SKM-1 treated with dmso at 0.1 percent for 144 hours (cell line): ENCODE measurements around the gene ADGRG1.
A peak's percentile ranks its signal among the peaks of the same experiment; 100 is the strongest.

Experiments
- DNase-seq: peaks from one replicate; lab custom pipeline; 2025; ENCODE audit not compliant: unreplicated experiment; lab: John Stamatoyannopoulos, UW

The ADGRG1 gene

DNA sequence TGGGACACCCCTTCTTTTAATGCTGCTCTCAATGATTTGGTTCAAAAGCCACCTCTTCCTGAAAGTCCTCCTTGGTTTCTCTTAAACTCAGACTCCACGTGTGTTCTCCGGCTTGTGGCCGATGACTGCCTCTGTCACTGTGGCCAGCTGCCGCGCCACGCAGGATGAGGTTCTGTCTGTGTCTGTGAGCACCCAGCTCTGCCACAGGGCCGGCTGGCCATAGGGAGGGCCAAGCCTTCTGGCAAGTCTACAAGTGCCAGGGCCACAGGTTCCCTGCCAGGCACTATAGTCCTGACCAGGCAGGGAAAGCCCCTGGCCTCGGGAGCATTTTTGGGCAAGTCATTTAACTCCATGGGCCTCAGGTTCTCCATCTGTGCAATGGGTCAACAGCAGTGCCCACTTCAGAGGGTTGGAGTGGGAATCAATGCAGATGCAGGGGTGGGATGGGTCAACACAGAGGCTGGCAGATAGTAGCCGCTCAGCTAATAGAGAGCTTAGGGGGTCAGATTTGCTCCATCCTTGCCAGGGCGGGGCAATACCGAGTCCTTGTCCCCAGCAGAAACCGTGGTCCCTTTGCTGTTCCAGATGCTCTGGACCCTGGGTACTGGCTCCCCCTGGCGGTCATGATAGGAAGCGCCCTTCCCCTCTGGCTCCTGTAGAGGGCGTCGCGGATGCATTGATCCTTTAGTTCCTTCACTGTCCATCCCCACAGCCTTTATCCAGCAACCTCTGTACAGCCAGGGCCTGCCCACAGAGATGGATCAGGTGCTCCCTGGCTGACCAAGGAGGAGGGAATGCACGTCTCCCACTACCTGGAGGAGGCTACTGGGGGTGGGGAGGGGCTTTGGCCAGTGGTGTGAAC, 20.4 kb downstream of the ADGRG1 start:
- peak; percentile 81 for DNase-seq

DNA sequence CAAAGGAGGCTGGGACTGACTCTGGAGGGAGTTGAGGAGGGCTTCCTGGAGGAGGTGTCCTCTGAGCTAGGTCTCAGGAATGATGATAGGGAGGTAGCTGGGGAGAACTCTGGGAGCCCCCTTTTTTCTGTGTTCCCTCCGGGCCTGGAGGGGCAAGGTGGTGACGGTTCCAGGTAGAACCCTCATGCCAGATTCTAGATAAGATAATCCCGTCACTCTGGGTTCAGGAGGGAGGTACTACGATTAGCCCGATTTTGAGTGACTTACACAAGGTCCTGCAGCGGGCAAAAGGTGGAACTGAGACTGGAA, 21.0 kb downstream of the ADGRG1 start:
- no peak for DNase-seq

GRCh38 chr16:57649846-57650245, 21.4 kb downstream of the ADGRG1 start:
- no peak for DNase-seq

GRCh38 chr16:57651344-57652333, 23.2 kb downstream of the ADGRG1 start:
- DNase-seq: peak; percentile 10

- DNase-seq: no peak
Observed at GRCh38 chr16:57652695-57653471, 24.5 kb downstream of the ADGRG1 start.

DNA sequence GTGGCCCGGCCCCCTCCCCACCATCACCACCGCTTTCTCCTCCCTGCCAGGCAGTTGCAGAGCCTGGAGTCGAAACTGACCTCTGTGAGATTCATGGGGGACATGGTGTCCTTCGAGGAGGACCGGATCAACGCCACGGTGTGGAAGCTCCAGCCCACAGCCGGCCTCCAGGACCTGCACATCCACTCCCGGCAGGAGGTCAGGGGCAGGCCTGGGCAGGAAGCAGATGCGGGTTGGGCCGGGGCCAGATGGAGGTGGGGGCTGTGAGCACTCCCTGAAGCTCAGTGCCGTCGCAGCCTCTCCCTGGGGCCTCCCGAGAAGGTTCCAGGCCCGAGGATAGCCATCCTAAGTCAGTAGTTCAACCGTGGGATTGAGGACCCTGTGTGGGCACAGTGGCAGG, 25.5 kb downstream of the ADGRG1 start:
- no peak for DNase-seq

DNA sequence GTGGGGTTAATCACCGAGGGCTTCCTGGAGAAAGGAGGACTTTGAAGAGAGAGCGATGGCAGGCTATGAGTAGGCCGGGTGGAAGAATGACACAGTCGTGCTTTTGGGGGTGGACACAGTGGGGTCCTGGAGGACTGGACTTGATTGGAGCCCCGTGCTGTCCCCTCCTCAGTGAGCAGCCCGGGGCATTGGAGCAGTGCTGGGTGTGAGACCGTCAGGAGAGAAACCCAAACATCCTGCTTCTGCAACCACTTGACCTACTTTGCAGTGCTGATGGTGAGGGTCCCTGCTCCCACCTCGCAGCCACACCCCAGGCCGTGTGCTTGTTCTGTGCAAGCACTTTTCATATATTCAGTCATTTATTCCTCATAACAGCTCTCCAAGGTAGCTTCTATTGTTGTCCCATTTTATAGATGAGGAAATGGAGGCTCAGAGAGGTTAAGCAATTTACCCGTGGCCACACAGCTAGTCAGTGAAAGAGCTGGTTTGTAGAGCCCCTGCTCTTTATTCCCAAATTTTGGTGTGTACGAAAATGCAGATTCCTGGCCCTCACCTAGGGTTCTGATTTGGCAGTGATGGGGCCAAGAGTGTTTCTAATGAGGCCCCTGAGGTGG, 28.0 kb downstream of the ADGRG1 start:
- no peak for DNase-seq

GRCh38 chr16:57657228-57657627, 28.8 kb downstream of the ADGRG1 start:
- no peak for DNase-seq

GRCh38 chr16:57658130-57658877, 29.9 kb downstream of the ADGRG1 start:
- no peak for DNase-seq

DNA sequence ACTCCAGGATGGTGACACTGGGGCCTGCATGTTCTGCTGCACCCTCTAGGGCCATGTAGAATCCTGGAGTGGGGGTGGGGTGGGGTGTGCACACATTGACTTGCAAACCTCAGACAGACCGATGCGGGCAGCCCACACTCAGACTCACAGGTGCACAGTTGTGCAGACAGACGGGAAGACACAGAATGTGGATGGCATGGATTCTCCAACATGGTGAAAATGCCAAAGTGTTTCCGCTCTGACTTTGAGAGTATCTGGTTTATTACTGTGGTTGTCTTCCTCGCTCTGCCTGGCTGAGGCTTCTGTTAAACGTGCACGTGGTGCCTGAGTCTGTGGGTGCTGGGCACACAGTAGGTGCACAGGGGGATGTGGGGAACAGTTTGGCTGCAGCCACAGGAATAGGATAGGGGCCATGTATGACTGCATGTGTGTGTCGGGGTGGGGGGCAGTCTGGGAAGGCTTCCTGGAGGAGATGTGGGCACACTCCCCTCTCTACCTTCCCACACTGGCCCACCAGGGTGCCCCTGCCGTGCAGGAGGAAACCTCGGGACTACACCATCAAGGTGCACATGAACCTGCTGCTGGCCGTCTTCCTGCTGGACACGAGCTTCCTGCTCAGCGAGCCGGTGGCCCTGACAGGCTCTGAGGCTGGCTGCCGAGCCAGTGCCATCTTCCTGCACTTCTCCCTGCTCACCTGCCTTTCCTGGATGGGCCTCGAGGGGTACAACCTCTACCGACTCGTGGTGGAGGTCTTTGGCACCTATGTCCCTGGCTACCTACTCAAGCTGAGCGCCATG, 30.6 kb downstream of the ADGRG1 start:
- DNase-seq: no peak

GRCh38 chr16:57660715-57661463, 32.5 kb downstream of the ADGRG1 start:
- DNase-seq: no peak

- no peak for DNase-seq
Observed at GRCh38 chr16:57661510-57661909, 33.1 kb downstream of the ADGRG1 start.

DNA sequence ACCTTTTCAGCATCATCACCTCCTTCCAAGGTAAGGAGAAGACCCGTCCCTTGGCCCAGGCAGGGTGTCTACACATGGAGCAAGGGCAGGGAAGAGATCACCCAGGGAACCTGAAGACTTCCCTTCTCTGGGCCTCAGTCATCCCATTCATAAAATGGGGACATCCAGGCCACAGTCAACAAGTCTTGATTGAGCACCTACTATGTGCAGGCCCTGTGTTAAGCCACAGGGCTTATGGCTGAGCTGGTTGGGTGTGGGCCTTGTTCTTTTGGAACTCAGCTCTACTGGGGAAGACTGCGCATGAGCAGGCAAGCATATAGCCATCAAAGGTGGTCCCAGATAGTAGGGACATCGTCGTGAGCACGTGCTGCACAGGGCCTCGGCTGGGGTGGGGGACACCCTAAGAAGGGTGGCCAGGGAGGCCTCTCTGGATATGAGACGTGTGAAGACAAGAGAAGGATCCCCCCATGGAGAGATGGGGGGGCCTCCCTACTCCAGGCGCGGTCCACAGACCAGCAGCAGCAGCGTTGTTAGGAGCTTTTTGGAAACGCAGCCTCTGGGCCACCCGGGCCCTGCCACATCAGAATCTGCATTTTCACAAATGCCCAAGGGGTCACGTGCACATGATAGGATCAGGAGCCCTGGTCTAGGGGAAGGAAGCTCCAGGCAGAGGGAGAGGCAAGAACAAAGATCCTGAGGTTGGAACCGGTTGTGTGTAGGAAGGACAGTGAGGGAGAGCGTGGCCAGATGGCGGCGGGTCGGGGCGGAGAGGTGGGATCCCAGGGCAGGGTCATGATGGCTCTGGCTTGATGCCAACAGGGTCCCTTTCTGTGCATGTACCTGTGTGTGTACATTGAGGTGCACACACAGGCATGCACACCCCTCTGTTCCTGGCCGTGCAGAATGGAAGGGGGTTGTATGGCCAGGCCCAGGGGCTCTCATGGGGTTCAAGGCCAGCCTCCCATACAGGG, 33.8 kb downstream of the ADGRG1 start:
- no peak for DNase-seq

DNA sequence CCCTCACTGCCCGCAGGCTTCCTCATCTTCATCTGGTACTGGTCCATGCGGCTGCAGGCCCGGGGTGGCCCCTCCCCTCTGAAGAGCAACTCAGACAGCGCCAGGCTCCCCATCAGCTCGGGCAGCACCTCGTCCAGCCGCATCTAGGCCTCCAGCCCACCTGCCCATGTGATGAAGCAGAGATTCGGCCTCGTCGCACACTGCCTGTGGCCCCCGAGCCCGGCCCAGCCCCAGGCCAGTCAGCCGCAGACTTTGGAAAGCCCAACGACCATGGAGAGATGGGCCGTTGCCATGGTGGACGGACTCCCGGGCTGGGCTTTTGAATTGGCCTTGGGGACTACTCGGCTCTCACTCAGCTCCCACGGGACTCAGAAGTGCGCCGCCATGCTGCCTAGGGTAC, 35.0 kb downstream of the ADGRG1 start:
- no peak for DNase-seq

DNA sequence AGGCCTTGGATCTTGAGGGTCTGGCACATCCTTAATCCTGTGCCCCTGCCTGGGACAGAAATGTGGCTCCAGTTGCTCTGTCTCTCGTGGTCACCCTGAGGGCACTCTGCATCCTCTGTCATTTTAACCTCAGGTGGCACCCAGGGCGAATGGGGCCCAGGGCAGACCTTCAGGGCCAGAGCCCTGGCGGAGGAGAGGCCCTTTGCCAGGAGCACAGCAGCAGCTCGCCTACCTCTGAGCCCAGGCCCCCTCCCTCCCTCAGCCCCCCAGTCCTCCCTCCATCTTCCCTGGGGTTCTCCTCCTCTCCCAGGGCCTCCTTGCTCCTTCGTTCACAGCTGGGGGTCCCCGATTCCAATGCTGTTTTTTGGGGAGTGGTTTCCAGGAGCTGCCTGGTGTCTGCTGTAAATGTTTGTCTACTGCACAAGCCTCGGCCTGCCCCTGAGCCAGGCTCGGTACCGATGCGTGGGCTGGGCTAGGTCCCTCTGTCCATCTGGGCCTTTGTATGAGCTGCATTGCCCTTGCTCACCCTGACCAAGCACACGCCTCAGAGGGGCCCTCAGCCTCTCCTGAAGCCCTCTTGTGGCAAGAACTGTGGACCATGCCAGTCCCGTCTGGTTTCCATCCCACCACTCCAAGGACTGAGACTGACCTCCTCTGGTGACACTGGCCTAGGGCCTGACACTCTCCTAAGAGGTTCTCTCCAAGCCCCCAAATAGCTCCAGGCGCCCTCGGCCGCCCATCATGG, 35.7 kb downstream of the ADGRG1 start:
- no peak for DNase-seq

DNA sequence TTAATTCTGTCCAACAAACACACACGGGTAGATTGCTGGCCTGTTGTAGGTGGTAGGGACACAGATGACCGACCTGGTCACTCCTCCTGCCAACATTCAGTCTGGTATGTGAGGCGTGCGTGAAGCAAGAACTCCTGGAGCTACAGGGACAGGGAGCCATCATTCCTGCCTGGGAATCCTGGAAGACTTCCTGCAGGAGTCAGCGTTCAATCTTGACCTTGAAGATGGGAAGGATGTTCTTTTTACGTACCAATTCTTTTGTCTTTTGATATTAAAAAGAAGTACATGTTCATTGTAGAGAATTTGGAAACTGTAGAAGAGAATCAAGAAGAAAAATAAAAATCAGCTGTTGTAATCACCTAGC, 36.2 kb downstream of the ADGRG1 start:
- no peak for DNase-seq

- no peak for DNase-seq
Observed at GRCh38 chr16:57665541-57665940, 37.1 kb downstream of the ADGRG1 start.
